B cell (primary cell): ENCODE measurements around the gene CRYBA2. TPM values are rescaled to one million over a fixed set of nuclear protein-coding genes. Genes with fewer than 3 reads are reported as not detected.

Experiments
- ATAC-seq: fragments of 200-7000 bp; cut with Tn5 transposase; one replicate; pipeline ENCODE4 v1.10.0; 2021; ENCODE audit warnings: low read depth, mild to moderate bottlenecking, moderate number of reproducible peaks, moderate library complexity
- CTCF ChIA-PET: fragments of 350-600 bp; sonication (Branson Sonifier 250); formaldehyde crosslinking; loops from one replicate; lab custom pipeline; 2021; ENCODE audit warnings: antibody characterized with exemption, inconsistent platforms; lab: Charles Lee
- POLR2A ChIA-PET: fragments of 350-600 bp; sonication (Branson Sonifier 250); formaldehyde crosslinking; loops from one replicate; lab custom pipeline; 2021; ENCODE audit warnings: antibody characterized with exemption; lab: Charles Lee
- DNase-seq: peaks from one replicate; pipeline ENCODE4 v3.0.0; 2013
- H2AFZ ChIP-seq: 2 replicates; pipeline ENCODE4 v1.6.1; 2012; ENCODE audit warnings: mild to moderate bottlenecking, low read depth, low read length; ENCODE audit not compliant: insufficient read depth, poor library complexity, severe bottlenecking
- H3K27ac ChIP-seq, 2 donors: 1 replicate in 1 of 2; 2 replicates in 1 of 2; pipeline ENCODE4 v1.5.1; 2012 to 2013; ENCODE audit warnings: low read length in 2 of 2, mild to moderate bottlenecking in 2 of 2, moderate library complexity in 1 of 2
- H3K27me3 ChIP-seq, 4 experiments: fragments of 200-600 bp in 1 of 4; sonication (generic) in 1 of 4; replicated peaks in 1 of 4; 1 replicate in 2 of 4; 2 replicates in 2 of 4; pipeline versions ENCODE4 v1.6.1 to v1.7.0; 2013 to 2016; ENCODE audit warnings: low read length in 3 of 4, mild to moderate bottlenecking in 2 of 4, mixed read lengths in 1 of 4, moderate library complexity in 1 of 4; ENCODE audit not compliant: insufficient read depth in 4 of 4, control insufficient read depth in 3 of 4; ENCODE audit errors: control extremely low read depth in 1 of 4
- H3K36me3 ChIP-seq, 2 experiments: replicated peaks in 1 of 2; 1 replicate in 1 of 2; 2 replicates in 1 of 2; pipeline versions ENCODE4 v1.6.1 to v1.7.1; 2013; ENCODE audit warnings: low read length in 1 of 2; ENCODE audit not compliant: insufficient read depth in 2 of 2, control insufficient read depth in 1 of 2; ENCODE audit errors: control extremely low read depth in 1 of 2, extremely low read depth in 1 of 2
- H3K4me1 ChIP-seq, 2 donors: fragments of 200-600 bp in 1 of 2; sonication (generic) in 1 of 2; 1 replicate in 1 of 2; 2 replicates in 1 of 2; pipeline versions ENCODE4 v1.5.1 to v1.6.1; 2013 to 2017; ENCODE audit warnings: low read length in 2 of 2; ENCODE audit not compliant: control insufficient read depth in 2 of 2, insufficient read depth in 2 of 2
- H3K4me2 ChIP-seq: replicated peaks from 2 replicates; pipeline ENCODE3; 2012; ENCODE audit warnings: mild to moderate bottlenecking, low read depth, low read length; ENCODE audit not compliant: poor library complexity, severe bottlenecking
- H3K4me3 ChIP-seq, 5 experiments: fragments of 200-600 bp in 1 of 5; sonication (generic) in 1 of 5; 1 replicate in 3 of 5; 2 replicates in 2 of 5; pipeline versions ENCODE4 v1.5.1 to v1.7.0; 2011 to 2016; ENCODE audit warnings: low read length in 4 of 5, mild to moderate bottlenecking in 4 of 5, low read depth in 2 of 5, control low read depth in 1 of 5, moderate library complexity in 1 of 5; ENCODE audit not compliant: insufficient read depth in 1 of 5; ENCODE audit errors: control extremely low read depth in 1 of 5, extremely low read depth in 1 of 5
- H3K79me2 ChIP-seq: fragments of 200-600 bp; sonication (generic); one replicate; pipeline ENCODE4 v1.6.0; 2016; ENCODE audit warnings: low read length; ENCODE audit not compliant: control insufficient read depth, insufficient read depth
- H3K9ac ChIP-seq: fragments of 200-600 bp; sonication (generic); 2 replicates; pipeline ENCODE4 v1.6.1; 2017; ENCODE audit warnings: mild to moderate bottlenecking, low read length, moderate library complexity
- H3K9me3 ChIP-seq, 3 donors: one replicate each; pipeline versions ENCODE4 v1.6.1 to v1.7.1; 2013; ENCODE audit warnings: low read length in 2 of 3; ENCODE audit not compliant: control insufficient read depth in 2 of 3, insufficient read depth in 1 of 3; ENCODE audit errors: control extremely low read depth in 1 of 3
- H4K20me1 ChIP-seq: 2 replicates; pipeline ENCODE4 v1.6.0; 2012; ENCODE audit warnings: mild to moderate bottlenecking, low read length; ENCODE audit not compliant: insufficient read depth, control insufficient read depth, poor library complexity, severe bottlenecking
- H3K27ac Mint-ChIP-seq: one replicate; pipeline ENCODE4 v1.8.0; 2021; ENCODE audit warnings: mixed read lengths
- H3K27me3 Mint-ChIP-seq: one replicate; pipeline ENCODE4 v1.8.0; 2021; ENCODE audit warnings: mixed read lengths
- H3K4me1 Mint-ChIP-seq: one replicate; pipeline ENCODE4 v1.8.0; 2021; ENCODE audit warnings: mixed read lengths
- H3K4me3 Mint-ChIP-seq: one replicate; pipeline ENCODE4 v1.8.0; 2021; ENCODE audit warnings: mixed read lengths
- H3K9me3 Mint-ChIP-seq: one replicate; pipeline ENCODE4 v1.8.0; 2022; ENCODE audit warnings: mixed read lengths; ENCODE audit not compliant: insufficient read depth
- CTCF ChIP-seq: fragments of 200-600 bp; IDR thresholded peaks from one replicate; pipeline ENCODE4 v1.8.0; 2022; ENCODE audit warnings: antibody characterized with exemption, mild to moderate bottlenecking
- EZH2 ChIP-seq: IDR thresholded peaks from 2 replicates; pipeline ENCODE4 v1.6.1; 2012; ENCODE audit warnings: borderline replicate concordance, low read depth, mild to moderate bottlenecking, moderate library complexity, low read length; ENCODE audit not compliant: insufficient read depth, poor library complexity, severe bottlenecking
- WGBS: methylation state at CpG from one replicate; pipeline ENCODE4 v1.1.5; 2013; ENCODE audit warnings: missing lambda C conversion rate; ENCODE audit not compliant: insufficient coverage; 5-methylcytosine and 5-hydroxymethylcytosine counted together
- intact Hi-C: fragments of 100-400 bp; cut with micrococcal nuclease; formaldehyde crosslinking; loops from one replicate; pipeline ENCODE4 v1.10.0; 2022
- polyA plus RNA-seq: library from polyadenylated mRNA; depleted of rRNA; stranded (reverse); fragments of >200 nt; gene quantifications from 2 replicates; pipeline ENCODE4 v1.2.3, GENCODE V29; 2012
- total RNA-seq, 2 donors: library from RNA; stranded (reverse); fragments of 120-200 nt in 1 of 2; gene quantifications; 1 replicate in 1 of 2; 2 replicates in 1 of 2; pipeline versions ENCODE4 v1.2.3 to v1.2.4, GENCODE V29; 2013 to 2022

CRYBA2 gene
- total and polyA plus RNA-seq, 2 donors (not counting 1 experiment from before 2014, with no cell fraction given), result not detected

- Histone ChIP-seq H4K20me1 (no peaks in the 10 kb centered on the region), H3K36me3 (no peaks in the 10 kb centered on the region), H3K9ac (no peak overlapping the region), H3K27ac (no peak overlapping the region), H3K79me2 (no peaks in the 10 kb centered on the region), H3K4me3 (no peak overlapping the region), H3K4me1 (no peaks in the 10 kb centered on the region), H2AFZ (no peak overlapping the region), H3K27me3 (peaks cover 0 to 50% (median 28%) of the 10 kb centered on the region in 4 experiments), H3K4me2 (no peak overlapping the region), H3K9me3 (peaks cover 0 to 8% (median 0%) of the 10 kb centered on the region in 3 donors)
- 95% methylated on average over 2 of the region's 2 CpGs for WGBS
- DNase-seq (no peak), ATAC-seq (no peak)
- H3K4me3 Mint-ChIP-seq, result no peak overlapping the region
- H3K27ac Mint-ChIP-seq, result no peak overlapping the region
- H3K9me3 Mint-ChIP-seq, result no peaks in the 10 kb centered on the region
- POLR2A ChIA-PET, result no interaction called here
- CTCF ChIA-PET, result interaction anchor here (0.7 to 1.7 kb wide), 3 partner anchors 13 to 21 kb away, joined by 3 to 7 read pairs (median 3); no protein-coding TSS in a partner anchor
- intact Hi-C loops, result no loop called here
- TF ChIP-seq CTCF, result no peak
- TF ChIP-seq EZH2, result no peak
- peaks cover 6% of the 10 kb centered on the region for H3K4me1 Mint-ChIP-seq
- H3K27me3 Mint-ChIP-seq, result peaks cover 58% of the 10 kb centered on the region
These were observed 49.5 kb upstream of the CRYBA2 start for GRCh38 chr2:219042750-219043149.

- CTCF ChIA-PET, result interaction anchor here (1.3 to 1.7 kb wide), 3 partner anchors 12 to 38 kb away, joined by 3 to 7 read pairs (median 3); no protein-coding TSS in a partner anchor
These were observed 48.9 kb upstream of the CRYBA2 start for GRCh38 chr2:219042157-219042556.

More at GRCh38 chr2:219042157-219042556, 48.9 kb upstream of the CRYBA2 start:
- no peak for ATAC-seq
- no peak overlapping the region for H3K4me2 ChIP-seq
- H3K27ac Mint-ChIP-seq, result no peak overlapping the region
- peaks cover 0 to 8% (median 0%) of the 10 kb centered on the region in 3 donors for H3K9me3 ChIP-seq
- no peaks in the 10 kb centered on the region for H3K79me2 ChIP-seq
- no peak overlapping the region for H3K4me3 Mint-ChIP-seq
- no peak overlapping the region for H3K4me3 ChIP-seq
- no peaks in the 10 kb centered on the region for H3K4me1 ChIP-seq
- POLR2A ChIA-PET, result no interaction called here
- peaks cover 6% of the 10 kb centered on the region for H3K4me1 Mint-ChIP-seq
- no peak for TF ChIP-seq EZH2
- no peak for TF ChIP-seq CTCF
- H3K9me3 Mint-ChIP-seq, result no peaks in the 10 kb centered on the region
- no peak overlapping the region for H2AFZ ChIP-seq
- no peak overlapping the region for H3K9ac ChIP-seq
- H3K27me3 ChIP-seq, result peaks cover 0 to 52% (median 28%) of the 10 kb centered on the region in 4 experiments
- WGBS, result 88% methylated on average over 3 of the region's 4 CpGs
- intact Hi-C loops, result no loop called here
- no peaks in the 10 kb centered on the region for H3K36me3 ChIP-seq
- DNase-seq, result no peak
- H3K27me3 Mint-ChIP-seq, result peaks cover 59% of the 10 kb centered on the region
- H4K20me1 ChIP-seq, result no peaks in the 10 kb centered on the region
- H3K27ac ChIP-seq, result no peak overlapping the region
